OCI-LY3 (cell line): Measurements from ENCODE around the gene NXN.

Source experiments
- CTCF ChIP-seq: fragments of 200-600, 300-600 bp; sonication (generic); IDR thresholded peaks from 2 replicates; pipeline ENCODE4 v1.5.1; 2014; ENCODE audit warnings: antibody characterized with exemption, low read length, low read depth
- EZH2phosphoT487 ChIP-seq: fragments of 200-600 bp; shearing (Covaris generic); IDR thresholded peaks from 2 replicates; pipeline ENCODE4 v1.6.1; 2018; ENCODE audit warnings: antibody characterized with exemption, mixed run types, low read depth

GRCh38 chr17:1021147-1021546, 41.6 kb upstream of the NXN start:
- no peak for TF ChIP-seq CTCF
- TF ChIP-seq EZH2phosphoT487: no peak
